Upper lobe of left lung (tissue), 4 donors: ENCODE results near the gene DNAJC17.

Source experiments
- POLR2A ChIP-seq, 4 donors: fragments of 450-650 bp; IDR thresholded peaks; one replicate each; pipeline ENCODE4 v1.5.1; 2016 to 2017; ENCODE audit warnings: antibody characterized with exemption in 4 of 4, mild to moderate bottlenecking in 2 of 4
- TF ChIP-seq, protein P1 (sequence below), 6 experiments: fragments of 450-650 bp in 4 of 6; fragments of 200-600 bp in 2 of 6; sonication (generic) in 2 of 6; IDR thresholded peaks; one replicate each; pipeline ENCODE4 v1.5.1; 2016 to 2019; ENCODE audit warnings: antibody characterized with exemption in 6 of 6

DNA sequence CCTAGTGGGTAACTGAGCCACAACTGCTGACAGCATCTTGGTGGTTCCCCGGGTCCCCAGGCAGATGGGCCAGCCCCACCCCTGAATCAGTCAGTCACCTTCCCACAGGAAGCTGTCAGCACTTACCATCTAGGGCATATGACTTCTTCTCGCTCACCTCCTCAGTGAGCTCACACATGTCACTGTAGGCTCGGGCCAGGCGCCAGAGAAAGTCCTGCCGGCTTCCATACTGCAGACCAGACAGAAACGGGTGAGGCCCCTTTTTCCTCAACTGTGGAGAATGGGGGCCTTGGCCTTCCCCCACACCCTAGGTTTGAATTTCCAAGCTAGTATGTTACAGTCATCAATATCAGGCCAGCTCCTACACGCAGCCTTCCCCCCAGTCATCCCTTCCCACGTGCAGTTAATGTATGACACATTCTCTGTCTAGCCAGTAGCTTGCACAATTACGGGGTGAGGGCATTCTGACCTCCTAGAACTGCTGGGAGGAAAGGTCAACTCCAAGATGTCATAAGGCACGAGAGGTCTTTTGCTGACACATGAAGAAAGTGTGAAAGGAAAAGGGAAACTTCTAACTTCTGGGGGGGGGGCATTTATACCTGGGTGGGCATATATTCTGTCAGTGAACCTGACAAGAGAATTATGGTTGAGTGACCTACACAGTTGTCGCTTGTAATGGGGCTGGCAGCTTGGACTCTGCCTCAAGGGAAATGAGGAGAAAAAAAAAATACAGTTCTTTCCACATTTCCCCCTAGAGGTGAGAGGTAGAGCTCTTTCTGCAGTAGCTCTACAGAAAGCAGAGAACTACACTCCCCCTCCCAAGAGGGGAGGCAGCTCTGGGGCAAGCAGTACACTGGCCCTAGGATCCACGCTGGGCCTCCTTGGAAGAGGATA lies 63.1 kb downstream of the DNAJC17 start:
- TF ChIP-seq, protein P1, sequence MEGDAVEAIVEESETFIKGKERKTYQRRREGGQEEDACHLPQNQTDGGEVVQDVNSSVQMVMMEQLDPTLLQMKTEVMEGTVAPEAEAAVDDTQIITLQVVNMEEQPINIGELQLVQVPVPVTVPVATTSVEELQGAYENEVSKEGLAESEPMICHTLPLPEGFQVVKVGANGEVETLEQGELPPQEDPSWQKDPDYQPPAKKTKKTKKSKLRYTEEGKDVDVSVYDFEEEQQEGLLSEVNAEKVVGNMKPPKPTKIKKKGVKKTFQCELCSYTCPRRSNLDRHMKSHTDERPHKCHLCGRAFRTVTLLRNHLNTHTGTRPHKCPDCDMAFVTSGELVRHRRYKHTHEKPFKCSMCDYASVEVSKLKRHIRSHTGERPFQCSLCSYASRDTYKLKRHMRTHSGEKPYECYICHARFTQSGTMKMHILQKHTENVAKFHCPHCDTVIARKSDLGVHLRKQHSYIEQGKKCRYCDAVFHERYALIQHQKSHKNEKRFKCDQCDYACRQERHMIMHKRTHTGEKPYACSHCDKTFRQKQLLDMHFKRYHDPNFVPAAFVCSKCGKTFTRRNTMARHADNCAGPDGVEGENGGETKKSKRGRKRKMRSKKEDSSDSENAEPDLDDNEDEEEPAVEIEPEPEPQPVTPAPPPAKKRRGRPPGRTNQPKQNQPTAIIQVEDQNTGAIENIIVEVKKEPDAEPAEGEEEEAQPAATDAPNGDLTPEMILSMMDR (IDR thresholded peaks at IDR 0.05): no peak
- TF ChIP-seq POLR2A (IDR thresholded peaks at IDR 0.05): no peak
